ENCODE results near the gene GJB4.
"Not testable (repeated sequence)": the region's sequence is repeated elsewhere in the genome, so short reads cannot be mapped to it uniquely, and the experiment has no call there.

Gene GJB4

GRCh38 chr1:34759503-34760357, at the start of gene GJB4:
Gene GJB4, plus strand, starts transcription at chr1:34759740. Its CDS starts 1,515 bp downstream, at chr1:34761255.
- in situ Hi-C loops (cut with MboI; ENCODE audit: low sequenced_read_pairs) = no loop called here

- in situ Hi-C loops (cut with MboI; ENCODE audit: low sequenced_read_pairs) = no loop called here
These were observed 48.7 kb upstream of the GJB4 start for GRCh38 chr1:34710812-34711211.

- in situ Hi-C loops (cut with MboI; ENCODE audit: low sequenced_read_pairs) = no loop called here
These were observed 48.1 kb upstream of the GJB4 start for GRCh38 chr1:34711485-34711884.

- in situ Hi-C loops (cut with MboI; ENCODE audit: low sequenced_read_pairs) = no loop called here
These were observed 47.4 kb upstream of the GJB4 start for GRCh38 chr1:34712007-34712688.

- in situ Hi-C loops (cut with MboI; ENCODE audit: low sequenced_read_pairs) = no loop called here
These were observed 46.1 kb upstream of the GJB4 start for GRCh38 chr1:34713443-34713842.

- in situ Hi-C loops (cut with MboI; ENCODE audit: low sequenced_read_pairs) = no loop called here
These were observed 45.2 kb upstream of the GJB4 start for GRCh38 chr1:34714386-34714785.

- in situ Hi-C loops (cut with MboI; ENCODE audit: low sequenced_read_pairs) = no loop called here
These were observed 44.4 kb upstream of the GJB4 start for GRCh38 chr1:34715139-34715538.

- in situ Hi-C loops (cut with MboI; ENCODE audit: low sequenced_read_pairs) = no loop called here
These were observed 38.3 kb upstream of the GJB4 start for GRCh38 chr1:34721241-34721640.

GRCh38 chr1:34721646-34722355, 37.7 kb upstream of the GJB4 start:
- in situ Hi-C loops (cut with MboI; ENCODE audit: low sequenced_read_pairs) = no loop called here

GRCh38 chr1:34726861-34727260, 32.7 kb upstream of the GJB4 start:
- in situ Hi-C loops (cut with MboI; ENCODE audit: low sequenced_read_pairs) = no loop called here

- in situ Hi-C loops (cut with MboI; ENCODE audit: low sequenced_read_pairs) = no loop called here
These were observed 29.1 kb upstream of the GJB4 start for GRCh38 chr1:34730485-34730884.

GRCh38 chr1:34732831-34733230, 26.7 kb upstream of the GJB4 start:
- in situ Hi-C loops (cut with MboI; ENCODE audit: low sequenced_read_pairs) = not testable (repeated sequence)

GRCh38 chr1:34736692-34737091, 22.8 kb upstream of the GJB4 start:
- in situ Hi-C loops (cut with MboI; ENCODE audit: low sequenced_read_pairs) = no loop called here

- in situ Hi-C loops (cut with MboI; ENCODE audit: low sequenced_read_pairs) = not testable (repeated sequence)
These were observed 22.3 kb upstream of the GJB4 start for GRCh38 chr1:34737236-34737635.

GRCh38 chr1:34739613-34740012, 19.9 kb upstream of the GJB4 start:
- in situ Hi-C loops (cut with MboI; ENCODE audit: low sequenced_read_pairs) = no loop called here

GRCh38 chr1:34740161-34740868, 19.2 kb upstream of the GJB4 start:
- in situ Hi-C loops (cut with MboI; ENCODE audit: low sequenced_read_pairs) = no loop called here

GRCh38 chr1:34742667-34743270, 16.8 kb upstream of the GJB4 start:
- in situ Hi-C loops (cut with MboI; ENCODE audit: low sequenced_read_pairs) = no loop called here

GRCh38 chr1:34743775-34744174, 15.8 kb upstream of the GJB4 start:
- in situ Hi-C loops (cut with MboI; ENCODE audit: low sequenced_read_pairs) = no loop called here

GRCh38 chr1:34744851-34745250, 14.7 kb upstream of the GJB4 start:
- in situ Hi-C loops (cut with MboI; ENCODE audit: low sequenced_read_pairs) = no loop called here

GRCh38 chr1:34745666-34746065, 13.9 kb upstream of the GJB4 start:
- in situ Hi-C loops (cut with MboI; ENCODE audit: low sequenced_read_pairs) = no loop called here

GRCh38 chr1:34746101-34746500, 13.4 kb upstream of the GJB4 start:
- in situ Hi-C loops (cut with MboI; ENCODE audit: low sequenced_read_pairs) = no loop called here
